Measurements from ENCODE around the gene XXYLT1.

XXYLT1 gene

DNA sequence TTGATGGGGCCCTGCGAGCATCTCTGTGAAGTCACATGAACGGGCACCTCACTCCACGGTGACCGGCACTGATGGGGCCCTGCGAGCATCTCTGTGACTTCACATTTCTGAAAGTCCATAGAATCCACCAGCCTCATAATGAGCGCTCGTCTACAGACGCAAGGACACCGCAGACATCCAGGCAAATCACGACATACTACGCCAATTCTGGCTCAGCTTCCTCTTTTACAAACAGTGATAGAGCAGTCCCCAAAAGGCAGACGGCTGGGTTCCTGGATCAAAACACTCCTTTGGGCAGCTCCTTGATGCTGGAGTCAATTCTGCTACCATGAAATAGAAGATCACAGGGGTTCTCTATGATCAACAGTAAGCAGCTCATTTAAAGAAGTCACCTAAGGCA lies 125.4 kb downstream of the XXYLT1 start (continued):
- TF ChIP-seq, protein P1, sequence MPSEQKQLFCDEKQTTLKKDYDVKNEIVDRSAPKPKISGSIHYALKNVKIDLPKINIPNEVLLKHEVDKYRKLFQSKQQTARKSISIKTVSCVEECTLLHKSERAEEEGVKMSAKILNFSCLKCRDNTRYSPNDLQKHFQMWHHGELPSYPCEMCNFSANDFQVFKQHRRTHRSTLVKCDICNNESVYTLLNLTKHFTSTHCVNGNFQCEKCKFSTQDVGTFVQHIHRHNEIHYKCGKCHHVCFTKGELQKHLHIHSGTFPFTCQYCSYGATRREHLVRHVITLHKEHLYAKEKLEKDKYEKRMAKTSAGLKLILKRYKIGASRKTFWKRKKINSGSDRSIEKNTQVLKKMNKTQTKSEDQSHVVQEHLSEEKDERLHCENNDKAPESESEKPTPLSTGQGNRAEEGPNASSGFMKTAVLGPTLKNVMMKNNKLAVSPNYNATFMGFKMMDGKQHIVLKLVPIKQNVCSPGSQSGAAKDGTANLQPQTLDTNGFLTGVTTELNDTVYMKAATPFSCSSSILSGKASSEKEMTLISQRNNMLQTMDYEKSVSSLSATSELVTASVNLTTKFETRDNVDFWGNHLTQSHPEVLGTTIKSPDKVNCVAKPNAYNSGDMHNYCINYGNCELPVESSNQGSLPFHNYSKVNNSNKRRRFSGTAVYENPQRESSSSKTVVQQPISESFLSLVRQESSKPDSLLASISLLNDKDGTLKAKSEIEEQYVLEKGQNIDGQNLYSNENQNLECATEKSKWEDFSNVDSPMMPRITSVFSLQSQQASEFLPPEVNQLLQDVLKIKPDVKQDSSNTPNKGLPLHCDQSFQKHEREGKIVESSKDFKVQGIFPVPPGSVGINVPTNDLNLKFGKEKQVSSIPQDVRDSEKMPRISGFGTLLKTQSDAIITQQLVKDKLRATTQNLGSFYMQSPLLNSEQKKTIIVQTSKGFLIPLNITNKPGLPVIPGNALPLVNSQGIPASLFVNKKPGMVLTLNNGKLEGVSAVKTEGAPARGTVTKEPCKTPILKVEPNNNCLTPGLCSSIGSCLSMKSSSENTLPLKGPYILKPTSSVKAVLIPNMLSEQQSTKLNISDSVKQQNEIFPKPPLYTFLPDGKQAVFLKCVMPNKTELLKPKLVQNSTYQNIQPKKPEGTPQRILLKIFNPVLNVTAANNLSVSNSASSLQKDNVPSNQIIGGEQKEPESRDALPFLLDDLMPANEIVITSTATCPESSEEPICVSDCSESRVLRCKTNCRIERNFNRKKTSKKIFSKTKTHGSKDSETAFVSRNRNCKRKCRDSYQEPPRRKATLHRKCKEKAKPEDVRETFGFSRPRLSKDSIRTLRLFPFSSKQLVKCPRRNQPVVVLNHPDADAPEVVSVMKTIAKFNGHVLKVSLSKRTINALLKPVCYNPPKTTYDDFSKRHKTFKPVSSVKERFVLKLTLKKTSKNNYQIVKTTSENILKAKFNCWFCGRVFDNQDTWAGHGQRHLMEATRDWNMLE (tag by site-specific recombination; conservative IDR thresholded peaks at IDR 0.05; ENCODE audit: low read depth) = no peak
- TF ChIP-seq FEZF1 (tag by site-specific recombination; IDR thresholded peaks at IDR 0.05) (no peak), ZNF521 (tag by site-specific recombination; IDR thresholded peaks at IDR 0.05) (no peak), ZNF560 (tag by site-specific recombination; IDR thresholded peaks at IDR 0.05; ENCODE audit: borderline replicate concordance) (no peak), HOXC10 (CRISPR knock-in tag; IDR thresholded peaks at IDR 0.05) (no peak)

DNA sequence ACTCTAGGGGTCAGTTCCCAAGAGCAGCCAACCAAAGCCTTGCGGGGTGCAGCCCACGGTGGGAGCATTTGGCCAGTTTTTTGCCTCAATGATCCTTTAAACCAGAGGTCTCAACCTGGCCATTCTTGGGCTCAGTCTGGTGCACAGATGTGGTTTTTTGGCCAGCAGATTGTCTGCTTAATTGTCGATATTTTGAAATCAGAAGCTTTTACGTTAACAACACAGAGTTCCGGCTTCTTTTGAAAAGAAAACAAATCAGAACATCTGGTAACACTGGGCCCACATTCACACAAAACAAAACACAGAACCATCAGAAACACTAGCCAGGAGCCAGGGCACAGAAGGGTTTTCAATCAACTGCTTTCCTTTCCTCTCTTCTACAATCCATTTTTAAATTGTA lies 127.7 kb downstream of the XXYLT1 start:
- Histone ChIP-seq H3K36me3 (ENCODE audit: control insufficient read depth in 2 of 2, insufficient read depth in 1 of 2, low read length in 2 of 2) (no peaks in the 10 kb centered on the region), H3K4me3 (ENCODE audit: low read depth, low read length) (no peak overlapping the region), H3K27ac (ENCODE audit: extremely low read depth, low read depth, low read length) (no peak overlapping the region), H3K4me1 (ENCODE audit: control insufficient read depth, insufficient read depth, low read length) (no peaks in the 10 kb centered on the region), H3K9me3 (ENCODE audit: control insufficient read depth, insufficient read depth, low read depth, low read length) (no peaks in the 10 kb centered on the region)
- TF ChIP-seq ZSCAN30 (tag by site-specific recombination; IDR thresholded peaks at IDR 0.05) = no peak
- TF ChIP-seq, protein P2, sequence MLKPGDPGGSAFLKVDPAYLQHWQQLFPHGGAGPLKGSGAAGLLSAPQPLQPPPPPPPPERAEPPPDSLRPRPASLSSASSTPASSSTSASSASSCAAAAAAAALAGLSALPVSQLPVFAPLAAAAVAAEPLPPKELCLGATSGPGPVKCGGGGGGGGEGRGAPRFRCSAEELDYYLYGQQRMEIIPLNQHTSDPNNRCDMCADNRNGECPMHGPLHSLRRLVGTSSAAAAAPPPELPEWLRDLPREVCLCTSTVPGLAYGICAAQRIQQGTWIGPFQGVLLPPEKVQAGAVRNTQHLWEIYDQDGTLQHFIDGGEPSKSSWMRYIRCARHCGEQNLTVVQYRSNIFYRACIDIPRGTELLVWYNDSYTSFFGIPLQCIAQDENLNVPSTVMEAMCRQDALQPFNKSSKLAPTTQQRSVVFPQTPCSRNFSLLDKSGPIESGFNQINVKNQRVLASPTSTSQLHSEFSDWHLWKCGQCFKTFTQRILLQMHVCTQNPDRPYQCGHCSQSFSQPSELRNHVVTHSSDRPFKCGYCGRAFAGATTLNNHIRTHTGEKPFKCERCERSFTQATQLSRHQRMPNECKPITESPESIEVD (tag by site-specific recombination; IDR thresholded peaks at IDR 0.05) = no peak
- TF ChIP-seq, protein P3, sequence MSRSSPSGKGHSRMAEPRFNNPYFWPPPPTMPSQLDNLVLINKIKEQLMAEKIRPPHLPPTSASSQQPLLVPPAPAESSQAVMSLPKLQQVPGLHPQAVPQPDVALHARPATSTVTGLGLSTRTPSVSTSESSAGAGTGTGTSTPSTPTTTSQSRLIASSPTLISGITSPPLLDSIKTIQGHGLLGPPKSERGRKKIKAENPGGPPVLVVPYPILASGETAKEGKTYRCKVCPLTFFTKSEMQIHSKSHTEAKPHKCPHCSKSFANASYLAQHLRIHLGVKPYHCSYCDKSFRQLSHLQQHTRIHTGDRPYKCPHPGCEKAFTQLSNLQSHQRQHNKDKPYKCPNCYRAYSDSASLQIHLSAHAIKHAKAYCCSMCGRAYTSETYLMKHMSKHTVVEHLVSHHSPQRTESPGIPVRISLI (tag by site-specific recombination; IDR thresholded peaks at IDR 0.05) = no peak
- TF ChIP-seq ZNF146 (tag by site-specific recombination; IDR thresholded peaks at IDR 0.05) = no peak
- TF ChIP-seq, protein P4, sequence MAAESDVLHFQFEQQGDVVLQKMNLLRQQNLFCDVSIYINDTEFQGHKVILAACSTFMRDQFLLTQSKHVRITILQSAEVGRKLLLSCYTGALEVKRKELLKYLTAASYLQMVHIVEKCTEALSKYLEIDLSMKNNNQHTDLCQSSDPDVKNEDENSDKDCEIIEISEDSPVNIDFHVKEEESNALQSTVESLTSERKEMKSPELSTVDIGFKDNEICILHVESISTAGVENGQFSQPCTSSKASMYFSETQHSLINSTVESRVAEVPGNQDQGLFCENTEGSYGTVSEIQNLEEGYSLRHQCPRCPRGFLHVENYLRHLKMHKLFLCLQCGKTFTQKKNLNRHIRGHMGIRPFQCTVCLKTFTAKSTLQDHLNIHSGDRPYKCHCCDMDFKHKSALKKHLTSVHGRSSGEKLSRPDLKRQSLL (tag by site-specific recombination; IDR thresholded peaks at IDR 0.05) = no peak
- TF ChIP-seq ZNF416 (tag by site-specific recombination; IDR thresholded peaks at IDR 0.05) = no peak
- TF ChIP-seq REPIN1 (tag by site-specific recombination; IDR thresholded peaks at IDR 0.05; ENCODE audit: low read depth) = no peak
- no peak for TF ChIP-seq EGR2 (tag by site-specific recombination; IDR thresholded peaks at IDR 0.05; ENCODE audit: low read depth)
- TF ChIP-seq, protein P5, sequence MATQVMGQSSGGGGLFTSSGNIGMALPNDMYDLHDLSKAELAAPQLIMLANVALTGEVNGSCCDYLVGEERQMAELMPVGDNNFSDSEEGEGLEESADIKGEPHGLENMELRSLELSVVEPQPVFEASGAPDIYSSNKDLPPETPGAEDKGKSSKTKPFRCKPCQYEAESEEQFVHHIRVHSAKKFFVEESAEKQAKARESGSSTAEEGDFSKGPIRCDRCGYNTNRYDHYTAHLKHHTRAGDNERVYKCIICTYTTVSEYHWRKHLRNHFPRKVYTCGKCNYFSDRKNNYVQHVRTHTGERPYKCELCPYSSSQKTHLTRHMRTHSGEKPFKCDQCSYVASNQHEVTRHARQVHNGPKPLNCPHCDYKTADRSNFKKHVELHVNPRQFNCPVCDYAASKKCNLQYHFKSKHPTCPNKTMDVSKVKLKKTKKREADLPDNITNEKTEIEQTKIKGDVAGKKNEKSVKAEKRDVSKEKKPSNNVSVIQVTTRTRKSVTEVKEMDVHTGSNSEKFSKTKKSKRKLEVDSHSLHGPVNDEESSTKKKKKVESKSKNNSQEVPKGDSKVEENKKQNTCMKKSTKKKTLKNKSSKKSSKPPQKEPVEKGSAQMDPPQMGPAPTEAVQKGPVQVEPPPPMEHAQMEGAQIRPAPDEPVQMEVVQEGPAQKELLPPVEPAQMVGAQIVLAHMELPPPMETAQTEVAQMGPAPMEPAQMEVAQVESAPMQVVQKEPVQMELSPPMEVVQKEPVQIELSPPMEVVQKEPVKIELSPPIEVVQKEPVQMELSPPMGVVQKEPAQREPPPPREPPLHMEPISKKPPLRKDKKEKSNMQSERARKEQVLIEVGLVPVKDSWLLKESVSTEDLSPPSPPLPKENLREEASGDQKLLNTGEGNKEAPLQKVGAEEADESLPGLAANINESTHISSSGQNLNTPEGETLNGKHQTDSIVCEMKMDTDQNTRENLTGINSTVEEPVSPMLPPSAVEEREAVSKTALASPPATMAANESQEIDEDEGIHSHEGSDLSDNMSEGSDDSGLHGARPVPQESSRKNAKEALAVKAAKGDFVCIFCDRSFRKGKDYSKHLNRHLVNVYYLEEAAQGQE (tag by site-specific recombination; IDR thresholded peaks at IDR 0.05) = no peak
- no peak for TF ChIP-seq ZNF174 (tag by site-specific recombination; IDR thresholded peaks at IDR 0.05)
- TF ChIP-seq ZNF544 (tag by site-specific recombination; IDR thresholded peaks at IDR 0.05) = no peak
- no peak for TF ChIP-seq ZSCAN16 (tag by site-specific recombination; IDR thresholded peaks at IDR 0.05)
- TF ChIP-seq ZNF768 (tag by site-specific recombination; IDR thresholded peaks at IDR 0.05) = no peak
- TF ChIP-seq ZNF335 (tag by site-specific recombination; conservative IDR thresholded peaks at IDR 0.05) = no peak
- no peak for TF ChIP-seq ZNF138 (tag by site-specific recombination; IDR thresholded peaks at IDR 0.05; ENCODE audit: borderline replicate concordance)
- no peak for TF ChIP-seq SETDB1 (IDR thresholded peaks at IDR 0.05; ENCODE audit: insufficient read length, low read length)
- TF ChIP-seq ZNF514 (tag by site-specific recombination; IDR thresholded peaks at IDR 0.05) = no peak
- ChIA-PET CTCF (no interaction called here), POLR2A (no interaction called here)

Data from HEK293 (cell line).